Loucy (cell line): ENCODE results near the gene PHC3.

ENCODE experiments used
- H2AFZ ChIP-seq: fragments of 200-600 bp; sonication (generic); 2 replicates; pipeline ENCODE4 v1.6.0; 2016; ENCODE audit warnings: antibody characterized with exemption, mild to moderate bottlenecking, low read length, moderate library complexity
- H3F3A ChIP-seq: fragments of 200-600 bp; 2 replicates; pipeline ENCODE4 v1.6.0; 2016; ENCODE audit warnings: antibody characterized with exemption, low read depth, mild to moderate bottlenecking
- H3K27me3 ChIP-seq: fragments of 200-600 bp; sonication (generic); 2 replicates; pipeline ENCODE4 v1.6.1; 2014; ENCODE audit warnings: low read length, mild to moderate bottlenecking; ENCODE audit not compliant: insufficient read depth, poor library complexity, severe bottlenecking
- H3K36me3 ChIP-seq: fragments of 200-600 bp; sonication (generic); 2 replicates; pipeline ENCODE4 v1.6.1; 2016; ENCODE audit warnings: low read length; ENCODE audit not compliant: insufficient read depth
- H3K4me1 ChIP-seq: fragments of 200-600 bp; sonication (generic); 2 replicates; pipeline ENCODE4 v1.5.1; 2014; ENCODE audit warnings: low read length, mild to moderate bottlenecking; ENCODE audit not compliant: insufficient read depth, poor library complexity, severe bottlenecking
- H3K4me2 ChIP-seq: fragments of 200-600 bp; sonication (generic); 2 replicates; pipeline ENCODE4 v1.6.0; 2014; ENCODE audit warnings: antibody characterized with exemption, low read length, low read depth, mild to moderate bottlenecking; ENCODE audit not compliant: poor library complexity, severe bottlenecking
- H3K4me3 ChIP-seq: fragments of 200-600 bp; sonication (generic); 2 replicates; pipeline ENCODE4 v1.5.1; 2014; ENCODE audit warnings: low read length, mild to moderate bottlenecking, mixed read lengths; ENCODE audit not compliant: poor library complexity, severe bottlenecking
- H3K79me2 ChIP-seq: fragments of 200-600 bp; sonication (generic); 2 replicates; pipeline ENCODE4 v1.6.1; 2014; ENCODE audit warnings: low read length; ENCODE audit not compliant: insufficient read depth
- H3K9ac ChIP-seq: fragments of 200-600 bp; sonication (generic); 2 replicates; pipeline ENCODE4 v1.6.0; 2014; ENCODE audit warnings: mild to moderate bottlenecking, low read depth, low read length, moderate library complexity; ENCODE audit not compliant: poor library complexity, severe bottlenecking
- H3K9me2 ChIP-seq: fragments of 200-600 bp; sonication (generic); replicated peaks from 2 replicates; pipeline ENCODE4 v1.6.1; 2016; ENCODE audit warnings: low read depth, low read length, mixed read lengths
- H3K9me3 ChIP-seq: fragments of 200-600 bp; sonication (generic); 2 replicates; pipeline ENCODE4 v1.6.1; 2014; ENCODE audit warnings: mild to moderate bottlenecking, antibody characterized with exemption, low read length, low read depth; ENCODE audit not compliant: insufficient read depth
- H4K20me1 ChIP-seq: fragments of 200-600 bp; sonication (generic); 2 replicates; pipeline ENCODE4 v1.6.0; 2014; ENCODE audit warnings: antibody characterized with exemption, low read length, mild to moderate bottlenecking; ENCODE audit not compliant: insufficient read depth, poor library complexity, severe bottlenecking
- CTCF ChIP-seq: fragments of 200-600 bp; sonication (generic); conservative IDR thresholded peaks from 2 replicates; pipeline ENCODE4 v1.5.1; 2014; ENCODE audit warnings: mild to moderate bottlenecking, antibody characterized with exemption, low read length
- EZH2phosphoT487 ChIP-seq: fragments of 200-600 bp; IDR thresholded peaks from 2 replicates; pipeline ENCODE4 v1.6.1; 2018; ENCODE audit warnings: antibody characterized with exemption, mild to moderate bottlenecking, moderate library complexity, borderline replicate concordance

PHC3 gene

DNA sequence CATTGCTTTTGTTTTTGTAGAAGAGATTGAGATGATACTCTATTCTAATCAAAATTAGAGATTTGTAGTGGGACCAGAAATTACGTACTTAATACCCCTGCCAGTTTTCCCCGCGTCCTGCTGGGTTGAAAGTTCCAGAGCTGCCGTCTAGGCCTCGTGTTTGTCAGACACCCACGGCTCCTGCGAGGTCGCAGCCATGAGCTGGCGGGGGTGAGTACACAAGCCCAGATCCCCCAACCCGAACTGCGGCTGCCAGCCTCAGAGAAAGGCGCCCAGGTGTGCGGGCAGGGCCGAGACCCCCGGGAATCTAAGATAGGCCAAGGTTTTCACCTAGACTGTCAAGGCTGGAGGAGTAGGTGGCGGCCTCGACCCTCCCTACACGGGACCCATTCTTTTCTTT lies 117.4 kb downstream of the PHC3 start:
- Histone ChIP-seq H3K9me2 (no peaks in the 10 kb centered on the region), H3K9ac (no peak overlapping the region), H3K79me2 (no peaks in the 10 kb centered on the region), H3K27me3 (peaks cover under 1% of the 10 kb centered on the region), H3F3A (no peaks in the 10 kb centered on the region), H3K9me3 (no peaks in the 10 kb centered on the region), H3K4me3 (no peak overlapping the region), H2AFZ (no peak overlapping the region), H3K4me2 (no peak overlapping the region), H3K36me3 (no peaks in the 10 kb centered on the region), H3K4me1 (no peaks in the 10 kb centered on the region), H4K20me1 (no peaks in the 10 kb centered on the region)
- TF ChIP-seq CTCF = no peak
- TF ChIP-seq EZH2phosphoT487 = no peak

DNA sequence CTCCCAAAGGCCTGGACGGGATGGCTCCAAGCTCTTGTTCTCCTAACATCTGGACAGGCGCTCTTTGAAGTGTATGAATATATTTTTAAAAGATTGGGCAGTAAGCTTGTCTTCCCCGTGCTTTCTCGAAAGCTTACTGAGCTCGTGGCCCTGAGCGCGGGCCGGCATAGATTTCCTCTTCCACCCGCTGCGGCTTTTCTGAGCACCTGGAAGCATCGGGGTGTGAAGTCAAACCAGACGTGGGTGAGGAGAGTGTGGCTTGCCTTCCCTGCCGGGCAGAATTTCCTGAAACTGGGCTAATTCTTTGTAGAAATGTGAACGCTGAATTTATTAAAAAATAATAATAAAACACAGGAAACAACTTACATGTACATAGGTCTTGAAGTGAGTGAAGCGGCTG lies 117.8 kb downstream of the PHC3 start:
- Histone ChIP-seq H3K4me3 (no peak overlapping the region), H3F3A (no peaks in the 10 kb centered on the region), H3K79me2 (no peaks in the 10 kb centered on the region), H3K9me3 (no peaks in the 10 kb centered on the region), H2AFZ (no peak overlapping the region), H3K9ac (no peak overlapping the region), H3K4me2 (no peak overlapping the region), H3K27me3 (no peaks in the 10 kb centered on the region), H3K36me3 (no peaks in the 10 kb centered on the region), H4K20me1 (no peaks in the 10 kb centered on the region), H3K4me1 (no peaks in the 10 kb centered on the region), H3K9me2 (no peaks in the 10 kb centered on the region)
- TF ChIP-seq CTCF (no peak), EZH2phosphoT487 (no peak)

DNA sequence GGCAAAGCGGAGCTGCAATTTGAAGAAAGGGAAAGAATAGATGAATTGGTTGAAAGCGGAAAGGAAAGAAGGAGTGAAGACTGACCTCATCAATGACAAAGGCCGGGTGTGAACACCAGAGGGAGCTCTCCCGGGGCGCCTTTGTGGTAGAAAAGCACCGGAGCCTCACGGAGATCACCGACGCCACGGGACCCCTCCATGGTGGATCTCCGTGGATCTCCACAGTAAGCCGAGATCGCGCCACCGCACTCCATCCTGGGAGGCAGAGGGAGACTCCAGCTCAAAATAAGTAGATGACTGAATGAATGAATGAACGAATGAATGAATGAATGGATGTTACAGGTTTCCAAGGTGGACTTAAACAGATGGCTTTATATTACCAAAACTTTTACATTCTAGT lies 118.8 kb downstream of the PHC3 start:
- peak; percentile 52 for TF ChIP-seq CTCF
- no peak for TF ChIP-seq EZH2phosphoT487
- H3K4me2 ChIP-seq = no peak overlapping the region
- no peaks in the 10 kb centered on the region for H3K79me2 ChIP-seq
- no peaks in the 10 kb centered on the region for H3K27me3 ChIP-seq
- H4K20me1 ChIP-seq = no peaks in the 10 kb centered on the region
- H3F3A ChIP-seq = no peaks in the 10 kb centered on the region
- no peaks in the 10 kb centered on the region for H3K4me1 ChIP-seq
- H3K9me2 ChIP-seq = no peaks in the 10 kb centered on the region
- no peaks in the 10 kb centered on the region for H3K36me3 ChIP-seq
- H3K4me3 ChIP-seq = no peak overlapping the region
- no peaks in the 10 kb centered on the region for H3K9me3 ChIP-seq
- H2AFZ ChIP-seq = no peak overlapping the region
- no peak overlapping the region for H3K9ac ChIP-seq
